ENCODE results near the gene HEATR9.
"Not testable (repeated sequence)": the region's sequence is repeated elsewhere in the genome, so short reads cannot be mapped to it uniquely, and the experiment has no call there.

The HEATR9 gene, protein sequence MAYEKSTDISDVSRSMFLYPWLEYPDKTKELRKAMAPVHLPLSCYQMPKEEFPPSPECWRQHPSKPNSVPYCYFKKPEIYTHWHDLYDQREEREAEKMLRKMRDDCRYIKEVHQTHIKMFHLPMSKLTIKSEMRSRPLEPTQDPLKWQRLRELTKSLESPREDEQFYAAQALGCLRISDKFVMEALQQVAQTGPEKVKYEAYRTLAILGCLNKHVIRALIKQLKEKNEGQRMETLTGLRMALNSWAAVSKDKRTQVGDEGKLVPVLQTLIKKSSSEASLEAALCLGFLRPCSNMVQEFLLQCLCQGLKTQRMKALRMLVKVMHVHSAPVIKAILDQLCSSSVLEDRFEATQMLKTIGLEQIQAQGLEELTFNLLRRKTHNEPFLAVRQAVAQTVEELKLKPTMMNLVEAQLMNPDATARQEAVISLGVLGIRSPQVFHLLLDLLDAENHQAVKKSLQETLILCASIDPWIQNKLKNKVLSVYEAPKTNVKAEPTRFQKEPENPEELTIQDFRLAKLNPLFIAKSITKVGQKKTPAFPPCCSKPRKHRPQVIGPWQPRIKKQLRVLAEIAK

DNA sequence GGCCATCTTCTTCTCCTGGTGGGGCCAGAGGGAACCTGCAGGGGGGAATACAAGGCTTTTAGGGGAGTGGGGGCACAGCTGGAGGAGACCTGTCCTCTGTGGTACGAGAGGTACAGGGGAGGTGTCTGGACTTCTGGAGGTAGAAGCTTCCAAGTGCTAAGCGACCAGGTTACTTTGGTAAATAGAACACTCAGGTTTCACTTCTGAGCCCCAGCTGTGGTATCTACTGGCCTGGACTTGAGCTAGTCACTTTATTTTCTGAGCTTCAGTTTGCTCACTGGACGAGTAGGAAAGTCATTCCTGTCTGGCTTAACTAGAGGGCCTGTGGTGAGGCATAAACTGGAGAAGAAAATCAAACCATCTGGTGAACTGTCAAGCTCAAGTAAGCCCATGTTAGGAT lies at the start of gene HEATR9:
HEATR9 (minus strand) TSS at position 155 of the 400 bp plus-strand sequence; CDS start at position 6, 149 bp downstream.
- in situ Hi-C loops (cut with MboI; ENCODE audit: low sequenced_read_pairs) = no loop called here

DNA sequence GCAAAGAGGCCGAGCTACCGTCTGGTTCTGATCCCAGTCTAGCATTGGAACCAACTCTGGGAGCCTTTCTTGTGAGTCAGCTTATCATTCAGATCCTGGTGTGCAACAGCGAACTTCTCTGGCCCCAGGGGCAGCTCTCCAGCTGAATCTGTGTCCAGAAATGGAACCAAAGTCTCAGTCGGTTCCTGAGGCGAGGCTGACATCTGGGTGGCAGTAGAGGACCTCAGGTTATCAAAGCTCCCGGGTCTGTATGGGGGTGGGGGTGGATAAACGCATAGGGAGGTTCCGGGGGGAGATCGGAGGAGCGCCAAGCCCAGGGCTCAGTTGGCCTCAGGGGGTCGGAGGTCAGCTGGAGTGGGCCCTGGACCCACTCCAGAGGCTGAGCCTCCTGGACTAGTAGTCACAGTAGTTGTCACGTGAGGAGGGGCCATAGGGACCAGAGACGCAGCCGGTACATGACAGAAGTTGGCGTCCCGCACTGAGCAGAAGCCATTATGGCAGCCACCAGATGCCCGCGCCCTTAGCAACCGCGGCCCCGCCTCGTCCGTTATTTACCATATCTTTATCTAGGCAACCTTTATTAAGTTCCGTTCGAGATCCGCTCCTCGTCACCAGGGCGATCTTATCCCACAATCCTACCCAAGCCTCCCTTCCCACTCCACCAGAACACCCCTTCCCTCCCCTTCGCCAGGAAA lies 49.0 kb upstream of the HEATR9 start:
- in situ Hi-C loops (cut with MboI; ENCODE audit: low sequenced_read_pairs) = no loop called here

DNA sequence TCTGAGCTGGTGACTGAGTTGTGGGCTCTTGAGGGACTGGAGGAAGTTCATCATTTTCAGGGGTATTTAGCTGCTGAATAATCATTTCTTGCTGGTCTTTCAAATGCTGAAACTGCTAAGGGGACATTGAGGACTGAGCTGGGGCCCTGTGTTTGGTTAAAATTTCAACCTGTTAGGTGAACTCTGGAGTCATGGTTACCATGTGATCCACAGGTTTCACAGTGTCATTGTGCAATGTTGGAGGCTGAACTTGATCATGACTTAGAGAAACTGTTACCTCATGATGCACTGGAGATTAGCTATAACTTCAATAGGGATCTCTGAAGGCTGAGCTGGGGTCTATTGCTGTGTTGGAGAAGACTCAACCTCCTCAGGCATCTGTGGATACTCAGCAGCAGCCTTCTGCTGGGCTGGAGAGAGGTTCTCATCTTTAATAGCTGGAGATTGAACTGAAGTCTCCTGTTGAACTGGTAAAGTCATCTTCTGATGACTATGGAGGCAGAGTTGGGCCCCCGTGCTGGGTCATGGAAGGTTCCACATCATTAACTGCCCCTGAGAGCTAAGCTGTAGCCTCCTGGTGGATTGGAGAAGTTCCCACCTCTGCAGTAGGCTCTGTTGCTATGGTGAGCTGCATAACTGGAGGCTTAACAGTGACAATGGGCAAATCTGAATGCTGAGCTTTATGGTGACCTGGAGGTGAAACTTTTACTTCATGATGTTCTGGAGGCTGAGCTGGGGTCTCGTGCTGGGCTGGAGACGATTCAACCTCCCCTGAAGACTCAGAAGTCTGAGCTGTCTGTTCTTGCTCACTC lies 46.7 kb upstream of the HEATR9 start:
- in situ Hi-C loops (cut with MboI; ENCODE audit: low sequenced_read_pairs) = no loop called here

DNA sequence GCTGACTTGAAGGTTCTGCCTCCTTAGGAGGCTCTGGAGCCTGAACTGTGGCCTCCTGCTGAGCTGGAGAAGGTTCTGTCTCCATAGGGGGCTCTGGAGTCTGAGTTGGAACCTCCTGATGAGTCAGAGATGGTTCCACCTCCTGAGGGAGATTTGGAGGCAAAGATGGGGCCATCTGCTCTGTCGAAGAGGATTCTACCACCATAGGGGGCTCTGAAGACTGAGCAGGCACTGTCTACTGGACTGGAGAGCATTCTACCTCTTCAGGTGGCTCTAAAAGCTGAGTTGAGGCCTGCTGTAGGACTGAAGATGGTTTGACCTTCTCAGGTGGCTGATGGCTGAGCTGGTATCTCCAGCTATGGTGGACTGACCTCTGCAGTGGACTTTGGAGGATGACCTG lies 45.7 kb upstream of the HEATR9 start:
- in situ Hi-C loops (cut with MboI; ENCODE audit: low sequenced_read_pairs) = no loop called here

DNA sequence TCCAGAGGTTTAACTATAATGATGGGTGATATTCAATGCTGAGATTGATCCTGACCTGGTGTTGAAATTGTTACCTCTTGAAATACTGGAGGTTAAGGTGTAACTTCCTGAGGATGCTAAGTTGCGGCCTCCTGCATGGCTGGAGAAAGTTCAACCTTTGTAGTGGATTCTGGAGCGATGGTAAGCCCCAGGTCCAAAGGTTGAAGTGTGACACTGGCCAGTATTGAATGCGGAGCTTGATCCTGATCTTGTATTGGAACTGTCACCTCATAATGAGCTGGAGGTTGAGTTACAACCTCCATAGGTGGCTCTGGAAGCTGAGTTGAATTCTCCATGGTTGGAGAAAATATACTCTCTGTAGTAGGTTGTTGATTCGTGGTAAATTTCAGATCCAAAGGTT lies 44.9 kb upstream of the HEATR9 start:
- in situ Hi-C loops (cut with MboI; ENCODE audit: low sequenced_read_pairs) = no loop called here

DNA sequence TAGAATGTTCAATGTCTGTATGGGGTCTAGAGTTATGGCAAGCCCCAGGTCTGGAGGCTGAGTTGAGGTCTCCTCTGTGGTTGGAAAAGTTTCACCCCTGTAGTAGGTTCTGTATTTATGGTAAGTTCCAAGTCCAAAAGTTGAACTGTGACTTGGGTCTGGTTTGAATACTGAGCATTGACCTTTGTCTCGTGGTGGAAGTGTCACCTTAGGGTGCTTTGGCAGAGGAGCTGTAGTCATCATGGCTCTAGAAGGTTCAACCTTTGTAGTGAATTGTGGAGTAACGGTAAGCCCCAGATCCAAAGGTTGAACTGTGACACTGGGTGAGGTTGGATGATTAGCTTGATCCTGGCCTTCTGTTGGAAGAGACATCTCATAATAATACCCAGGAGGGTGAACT lies 44.3 kb upstream of the HEATR9 start:
- in situ Hi-C loops (cut with MboI; ENCODE audit: low sequenced_read_pairs) = no loop called here

DNA sequence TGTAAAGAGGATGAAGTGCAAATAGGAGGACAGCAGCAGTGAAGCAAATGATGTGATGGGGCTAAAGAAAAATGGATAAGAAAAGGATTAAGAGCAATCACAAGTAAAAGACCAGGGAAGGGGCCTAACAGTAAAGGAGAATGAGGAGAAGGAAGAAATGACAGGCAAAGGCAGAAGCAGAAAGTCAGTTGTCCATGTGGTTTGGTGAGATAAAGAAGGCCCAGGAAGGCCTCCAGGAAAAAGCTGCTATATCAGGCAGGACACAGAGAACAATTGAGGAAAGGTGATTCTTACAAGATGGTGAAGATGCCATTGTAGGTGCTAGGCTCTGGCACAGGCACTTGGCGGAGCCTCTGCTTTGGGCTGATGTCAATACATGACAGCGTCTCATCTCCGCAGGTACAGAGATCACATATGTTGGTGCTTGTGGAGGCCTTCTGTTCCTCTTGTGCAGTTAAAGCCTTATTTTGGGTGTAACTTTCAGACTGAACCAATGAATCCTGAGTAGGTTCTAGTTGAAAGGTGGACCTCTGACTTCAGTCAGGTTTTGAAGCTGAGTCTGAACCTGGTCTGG lies 43.7 kb upstream of the HEATR9 start:
- in situ Hi-C loops (cut with MboI; ENCODE audit: low sequenced_read_pairs) = no loop called here

DNA sequence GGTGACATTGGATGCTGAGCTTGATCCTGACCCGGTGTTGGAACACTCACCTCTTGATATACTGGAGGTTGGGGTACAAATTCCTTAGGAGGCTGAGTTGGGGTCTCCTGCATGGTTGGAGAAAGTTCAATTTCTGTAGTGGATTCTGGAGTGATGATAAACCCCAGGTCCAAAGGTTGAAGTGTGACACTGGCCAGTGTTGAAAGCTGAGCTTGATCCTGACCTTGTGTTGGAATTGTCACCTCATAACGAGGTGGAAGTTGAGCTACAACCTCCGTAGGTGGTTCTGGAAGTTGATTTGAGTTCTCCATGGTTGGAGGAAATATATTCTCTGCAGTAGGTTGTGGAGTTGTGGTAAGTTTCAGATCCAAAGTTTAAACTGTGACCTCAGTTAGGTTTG lies 40.7 kb upstream of the HEATR9 start:
- in situ Hi-C loops (cut with MboI; ENCODE audit: low sequenced_read_pairs) = no loop called here

DNA sequence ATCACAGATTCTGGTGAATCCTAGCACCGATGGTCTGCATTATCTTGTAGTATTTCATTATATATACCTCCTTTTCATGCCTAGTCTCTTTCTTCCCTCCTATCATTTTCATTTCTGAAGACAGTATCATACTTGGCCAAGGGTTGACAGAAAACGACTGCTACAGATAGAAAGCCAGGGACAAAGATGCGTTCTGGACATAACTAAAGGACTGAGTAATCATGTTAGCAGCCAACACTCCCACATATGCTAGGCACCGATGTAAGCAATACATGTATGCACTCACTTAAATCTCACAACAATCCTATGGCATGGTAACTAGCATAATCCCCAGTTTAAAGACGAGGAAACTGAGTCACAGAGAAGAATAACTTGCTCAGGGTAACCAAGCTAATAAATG lies 39.0 kb upstream of the HEATR9 start:
- in situ Hi-C loops (cut with MboI; ENCODE audit: low sequenced_read_pairs) = no loop called here

DNA sequence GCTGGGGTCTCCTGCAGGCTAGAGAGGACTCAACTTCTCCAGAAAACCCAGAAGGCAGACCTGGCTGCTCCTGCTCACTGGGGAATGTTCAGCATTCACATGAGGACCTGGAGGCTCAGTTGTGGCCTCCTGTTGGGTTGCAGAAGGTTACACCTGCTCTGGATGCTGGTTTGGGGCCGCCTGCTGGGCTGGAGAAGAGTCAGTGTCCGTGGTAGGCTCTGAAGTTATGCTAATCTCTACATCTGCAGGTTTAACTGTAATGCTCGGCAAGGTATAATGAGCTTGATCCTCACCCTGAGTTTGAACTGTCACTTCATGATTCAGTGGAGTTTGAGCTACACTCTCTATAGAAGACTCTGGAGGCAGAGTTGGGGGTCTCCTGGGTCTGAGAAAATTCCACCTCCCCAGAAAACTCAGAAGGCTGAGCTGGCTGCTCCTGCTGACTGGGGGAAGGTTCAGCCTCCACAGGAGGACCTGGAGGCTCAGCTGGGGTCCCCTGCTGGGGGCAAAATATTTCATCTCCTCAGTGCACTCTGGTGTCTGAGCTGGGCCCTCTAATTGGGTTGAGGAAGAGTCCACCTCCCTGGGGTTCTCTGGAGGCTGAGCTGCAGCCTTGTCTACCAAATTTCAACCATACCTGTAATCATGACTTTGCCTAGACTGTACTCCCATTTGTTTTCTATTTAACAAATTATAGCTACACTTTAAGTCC lies 38.4 kb upstream of the HEATR9 start:
- in situ Hi-C loops (cut with MboI; ENCODE audit: low sequenced_read_pairs) = no loop called here

DNA sequence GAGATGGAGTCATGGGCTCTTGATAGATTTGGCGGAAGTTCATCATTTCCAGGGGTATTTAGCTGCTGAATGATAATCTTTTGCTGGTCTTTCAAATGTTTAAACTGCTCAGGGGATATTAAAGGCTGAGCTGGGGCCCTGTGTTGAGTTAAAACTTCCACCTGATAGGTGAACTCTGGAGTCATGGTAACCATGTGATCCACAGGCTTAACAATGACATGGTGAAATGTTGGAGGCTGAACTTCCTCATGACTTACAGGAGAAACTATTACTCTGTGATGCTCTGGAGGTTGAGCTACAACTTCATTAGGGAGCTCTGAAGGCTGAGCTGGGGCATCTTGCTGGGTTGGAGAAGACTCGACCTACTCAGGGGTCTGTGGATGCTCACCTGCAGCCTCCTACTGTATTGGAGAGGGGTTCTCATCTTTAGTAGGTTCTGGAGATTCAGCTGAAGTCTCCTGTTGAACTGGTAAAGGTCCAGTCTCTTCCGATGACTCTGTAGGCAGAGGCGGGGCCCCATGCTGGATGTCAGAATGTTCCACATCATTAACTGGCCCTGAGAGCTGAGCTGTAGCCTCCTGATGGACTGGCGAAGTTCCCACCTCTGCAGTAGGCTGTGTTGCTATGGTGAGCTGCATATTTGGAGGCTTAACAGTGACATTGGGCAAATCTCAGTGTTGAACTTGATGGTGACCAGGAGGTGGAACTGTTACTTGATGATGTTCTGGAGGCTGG lies 37.7 kb upstream of the HEATR9 start:
- in situ Hi-C loops (cut with MboI; ENCODE audit: low sequenced_read_pairs) = no loop called here

DNA sequence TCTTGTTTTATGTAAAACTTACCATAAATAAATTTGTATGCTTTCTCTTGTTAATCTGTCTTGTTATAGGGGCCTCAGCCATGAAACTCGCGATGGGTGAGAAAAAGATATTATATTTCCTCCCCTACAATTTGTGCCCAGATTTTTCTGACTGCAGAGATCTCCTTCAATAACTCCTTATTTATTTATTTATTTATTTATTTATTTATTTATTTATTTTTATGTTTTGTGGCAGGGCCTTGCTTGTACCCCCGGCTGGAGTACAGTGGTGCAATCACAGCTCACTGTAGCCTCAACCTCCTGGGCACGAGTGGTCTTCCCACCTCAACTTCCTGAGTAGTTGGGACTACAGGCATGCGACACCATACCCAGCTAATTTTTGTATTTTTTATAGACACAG lies 34.8 kb upstream of the HEATR9 start:
- in situ Hi-C loops (cut with MboI; ENCODE audit: low sequenced_read_pairs) = no loop called here

DNA sequence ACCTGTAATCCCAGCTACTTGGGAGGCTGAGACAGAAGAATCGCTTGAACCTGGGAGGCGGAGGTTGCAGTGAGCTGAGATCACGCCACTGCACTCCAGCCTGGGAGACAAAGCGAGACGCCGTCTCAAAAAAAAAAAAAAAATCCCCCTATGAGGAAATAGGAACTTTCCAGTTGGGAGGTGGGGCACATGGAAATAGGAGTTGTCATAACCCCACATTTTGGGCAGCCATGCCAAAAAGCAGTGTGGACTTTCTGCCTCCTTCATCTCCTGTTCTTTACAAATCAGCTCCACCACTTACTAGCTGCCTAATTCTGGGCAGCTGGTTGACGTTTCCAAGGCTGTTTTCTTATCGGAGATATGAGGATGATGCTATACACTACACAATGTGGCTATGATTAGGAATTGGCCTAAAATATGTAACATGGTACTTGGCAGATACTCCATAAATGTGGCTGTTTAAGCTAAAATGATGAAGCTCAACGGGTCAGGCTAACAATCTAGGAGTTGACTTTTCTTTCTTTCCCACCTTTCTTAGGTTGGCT lies 33.0 kb upstream of the HEATR9 start:
- in situ Hi-C loops (cut with MboI; ENCODE audit: low sequenced_read_pairs) = no loop called here

DNA sequence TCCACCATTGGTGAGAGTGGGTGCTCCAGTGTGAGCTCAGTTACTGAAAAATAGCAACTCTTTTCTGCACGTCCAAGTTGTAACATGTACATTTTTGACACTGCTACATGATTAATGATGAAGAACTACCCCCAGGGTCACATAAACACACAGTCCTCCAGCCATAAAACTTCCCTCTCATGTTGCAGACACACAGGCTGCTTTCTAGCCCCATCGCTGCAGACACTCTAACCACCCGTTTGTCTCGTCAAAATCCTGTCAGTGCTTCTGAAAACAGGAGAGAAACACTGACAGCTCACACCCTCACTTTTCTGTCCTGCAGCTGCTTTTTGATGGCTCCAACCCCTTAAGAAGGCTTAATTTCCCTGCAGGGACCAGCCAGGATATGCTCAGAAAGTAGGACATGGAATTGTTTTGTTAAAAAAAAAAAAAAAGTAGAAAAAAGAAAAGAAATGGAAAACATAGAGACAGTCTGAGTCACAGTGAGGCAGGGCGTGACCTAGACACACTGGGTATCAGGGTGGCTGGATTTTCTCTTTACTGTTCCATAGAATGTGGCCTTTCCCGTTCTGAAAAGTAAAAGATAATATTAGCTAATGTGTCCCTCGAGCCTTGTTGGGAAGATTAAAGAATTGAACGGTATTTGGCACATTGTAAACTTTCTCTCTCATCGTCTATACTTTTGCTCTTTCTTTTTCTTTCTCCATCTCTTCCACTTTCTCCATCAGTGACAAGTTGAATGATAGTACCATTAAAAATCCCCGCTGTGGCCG lies 32.2 kb upstream of the HEATR9 start:
- in situ Hi-C loops (cut with MboI; ENCODE audit: low sequenced_read_pairs) = no loop called here

DNA sequence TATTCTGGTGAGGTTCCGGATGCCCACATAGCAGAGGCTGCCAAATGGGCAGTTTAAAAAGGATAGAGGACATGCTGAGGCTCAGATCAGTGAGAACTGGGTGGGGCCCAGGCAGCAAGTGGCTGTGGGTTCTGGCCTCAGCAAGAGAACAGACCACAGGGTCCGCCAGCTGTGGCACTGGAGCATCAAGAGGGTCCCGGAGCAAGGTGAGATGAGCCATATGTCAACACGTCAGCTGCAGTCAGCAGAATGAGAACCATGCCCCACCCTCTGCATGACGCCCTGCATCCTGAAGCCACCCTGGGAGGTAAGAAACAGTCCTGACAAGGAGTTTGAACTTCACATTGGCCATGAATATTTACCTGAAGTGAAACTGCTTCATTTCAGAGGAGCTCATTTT lies 31.6 kb upstream of the HEATR9 start:
- in situ Hi-C loops (cut with MboI; ENCODE audit: low sequenced_read_pairs) = no loop called here

DNA sequence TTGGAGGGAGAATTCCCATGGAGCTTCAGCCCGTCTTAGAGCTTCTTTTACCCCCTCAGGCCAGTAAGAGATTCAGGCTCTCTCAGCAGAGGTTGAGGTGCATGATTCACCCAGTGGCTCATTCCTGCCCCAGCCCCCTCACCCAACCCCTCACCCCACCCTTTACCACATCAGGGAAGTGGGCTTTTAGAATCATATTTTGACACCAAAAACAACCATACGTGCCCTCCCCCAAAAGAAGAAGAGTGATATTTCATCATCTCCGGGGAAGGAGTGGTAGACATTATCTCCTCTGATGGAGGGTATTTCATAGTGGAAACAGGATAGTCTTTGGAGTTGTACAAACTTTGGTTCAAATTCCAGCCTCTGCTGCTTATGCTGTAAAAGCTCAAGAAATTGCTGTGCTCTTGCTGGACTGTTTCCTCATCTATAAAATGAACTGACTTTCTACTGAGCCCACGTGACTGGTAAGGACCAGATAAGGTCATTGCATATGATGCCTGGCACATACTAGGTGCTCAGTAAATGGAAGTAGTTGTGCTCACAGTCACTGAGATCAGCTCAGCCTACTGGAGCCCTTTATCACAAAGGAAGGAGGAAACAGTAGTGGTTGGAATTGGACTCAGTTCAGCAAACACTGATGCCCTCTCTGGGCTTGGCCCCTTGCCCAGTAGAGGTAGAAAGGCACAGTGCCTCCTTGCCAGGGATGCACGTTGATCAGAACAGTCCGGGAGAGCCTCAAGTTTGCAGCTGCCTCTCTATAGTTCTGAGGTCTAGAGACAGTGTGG lies 29.8 kb upstream of the HEATR9 start:
- in situ Hi-C loops (cut with MboI; ENCODE audit: low sequenced_read_pairs) = no loop called here

DNA sequence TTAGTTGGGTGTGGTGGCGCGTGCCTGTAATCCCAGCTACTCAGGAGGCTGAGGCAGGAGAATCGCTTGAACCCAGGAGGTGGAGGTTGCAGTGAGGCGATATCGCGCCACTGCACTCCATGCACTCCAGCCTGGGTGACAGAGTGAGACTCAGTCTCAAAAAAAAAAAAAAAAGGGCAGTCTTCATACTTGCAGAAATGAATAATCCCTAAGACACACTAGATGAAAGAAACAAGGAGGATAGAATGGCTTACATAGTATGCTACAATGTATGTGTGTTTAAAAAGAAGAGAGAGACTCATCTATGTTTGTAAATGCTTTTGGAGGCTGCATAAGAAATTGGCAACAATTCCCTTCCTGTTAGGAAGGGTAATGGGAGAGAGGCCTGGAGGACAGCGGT lies 29.1 kb upstream of the HEATR9 start:
- in situ Hi-C loops (cut with MboI; ENCODE audit: low sequenced_read_pairs) = not testable (repeated sequence)

Data from HL-60/S4 treated with phorbol 12-myristate 13-acetate at 8.2 ng/mL for 4 days and 3 days (cell line).